Testis (tissue), 2 donors: Measurements from ENCODE around the gene SUPT3H.

Experiments
- CTCF ChIP-seq, 3 experiments: fragments of 450-650 bp in 2 of 3; fragments of 200-600 bp in 1 of 3; sonication (generic) in 1 of 3; IDR thresholded peaks; one replicate each; pipeline ENCODE4 v1.5.1; 2016 to 2019; ENCODE audit warnings: antibody characterized with exemption in 3 of 3, mild to moderate bottlenecking in 2 of 3, moderate library complexity in 1 of 3
- POLR2A ChIP-seq: fragments of 450-650 bp; IDR thresholded peaks from one replicate; pipeline ENCODE4 v1.6.1; 2017; ENCODE audit warnings: antibody characterized with exemption, mild to moderate bottlenecking, moderate library complexity

DNA sequence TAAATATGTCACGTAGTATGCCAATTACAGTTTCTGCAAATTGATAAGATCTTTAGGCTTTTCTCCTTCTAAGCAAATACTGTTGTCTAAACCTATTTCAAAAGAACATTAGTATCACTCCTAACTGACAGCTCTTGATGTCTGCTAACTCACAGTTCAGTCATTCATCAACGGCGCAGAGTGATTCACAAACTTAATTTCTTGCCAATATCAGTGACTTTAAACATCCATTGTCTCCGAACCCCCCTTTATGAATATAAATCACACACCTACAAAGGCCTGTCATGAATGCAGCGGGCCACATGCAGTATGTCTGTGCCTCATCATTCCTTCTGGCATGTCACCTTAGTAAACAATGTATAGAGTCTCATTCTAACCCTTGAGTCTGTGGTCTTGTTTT, 569.6 kb downstream of the SUPT3H start:
- no peak for TF ChIP-seq POLR2A
- no peak for TF ChIP-seq CTCF (IDR thresholded peaks at IDR 0.05)
